ENCODE results near the gene DDN. TPM values are rescaled to one million over a fixed set of nuclear protein-coding genes. Genes with fewer than 3 reads are reported as not detected.

The DDN gene
- total and polyA plus RNA-seq, 9 of the 15 experiments (the other 6 are each of a cell fraction or from before 2014, with no cell fraction given): 0.03 to 3.6 (median 1.6) TPM

- TF ChIP-seq BHLHE40 (IDR thresholded peaks at IDR 0.05; ENCODE audit: low read length): no peak
- TF ChIP-seq ZNF212 (CRISPR knock-in tag; IDR thresholded peaks at IDR 0.05): no peak
- TF ChIP-seq RBFOX2 (IDR thresholded peaks at IDR 0.05; ENCODE audit: low read depth, low read length): peak; percentile 39; the same call in 1 of the 2 replicates
- no peak for TF ChIP-seq ARHGAP35 (IDR thresholded peaks at IDR 0.05; ENCODE audit: partially characterized antibody)
- intact Hi-C loops (cut with micrococcal nuclease): no loop called here
- H3K4me3 ChIP-seq: no peak overlapping the region
- H3K9me1 ChIP-seq (ENCODE audit: control insufficient read depth, insufficient read depth, low read length): no peaks in the 10 kb centered on the region
- 98% methylated on average over 11 of the region's 26 CpGs for WGBS (ENCODE audit: insufficient coverage, low coverage, missing lambda C conversion rate)
- ChIA-PET CTCF (ENCODE audit: low intra/inter-chr PET ratio) (no interaction called here), POLR2A (interaction anchor here (0.6 to 4.2 kb wide), 2 partner anchors 11 to 37 kb away, joined by 4 to 19 read pairs; no protein-coding TSS in a partner anchor)
- no peak for ATAC-seq
- H2AFZ ChIP-seq (ENCODE audit: low read depth, low read length): no peak overlapping the region
- peaks cover 0 to 4% of the 10 kb centered on the region in 2 experiments; a peak in 1 of 5 replicates for H3K4me1 ChIP-seq (replicated peaks in 1 of 2; ENCODE audit: control insufficient read depth in 2 of 2, insufficient read depth in 2 of 2, low read length in 2 of 2)
- peak overlapping the region in 1 of 2 experiments; percentile 11; a peak in 1 of 4 replicates for H3K9ac ChIP-seq (ENCODE audit: insufficient read depth in 1 of 2, low read depth in 2 of 2, low read length in 2 of 2)
- H3K79me2 ChIP-seq (ENCODE audit: control insufficient read depth, insufficient read depth, low read length): no peaks in the 10 kb centered on the region
- peaks cover 100% of the 10 kb centered on the region for H3K36me3 ChIP-seq (ENCODE audit: control insufficient read depth, insufficient read depth, low read length)
- H3K4me2 ChIP-seq (ENCODE audit: insufficient read depth, low read length): no peak overlapping the region
- DNase-seq (ENCODE audit: extremely low read depth in 1 of 4, low spot score in 3 of 4): no peak
- H3K27me3 ChIP-seq (ENCODE audit: control insufficient read depth in 2 of 2, insufficient read depth in 2 of 2, low read length in 2 of 2): no peaks in the 10 kb centered on the region
- 0 out of 2 replicates have a peak, but pooled peaks cover 5% of the 10 kb centered on the region for H4K20me1 ChIP-seq (replicated peaks; ENCODE audit: control insufficient read depth, insufficient read depth, low read length)
- H3K27ac ChIP-seq (ENCODE audit: extremely low read depth, low read depth, low read length): no peak overlapping the region
- no peaks in the 10 kb centered on the region for H3K9me3 ChIP-seq (replicated peaks; ENCODE audit: control insufficient read depth, insufficient read depth, low read depth, low read length)
- in situ Hi-C loops (cut with MboI): no loop called here
- BruUV-seq (replicated peaks): no TSS peak
- no peak for FAIRE-seq
Measured at GRCh38 chr12:49026678-49027480, 27.7 kb upstream of the DDN start.

DNA sequence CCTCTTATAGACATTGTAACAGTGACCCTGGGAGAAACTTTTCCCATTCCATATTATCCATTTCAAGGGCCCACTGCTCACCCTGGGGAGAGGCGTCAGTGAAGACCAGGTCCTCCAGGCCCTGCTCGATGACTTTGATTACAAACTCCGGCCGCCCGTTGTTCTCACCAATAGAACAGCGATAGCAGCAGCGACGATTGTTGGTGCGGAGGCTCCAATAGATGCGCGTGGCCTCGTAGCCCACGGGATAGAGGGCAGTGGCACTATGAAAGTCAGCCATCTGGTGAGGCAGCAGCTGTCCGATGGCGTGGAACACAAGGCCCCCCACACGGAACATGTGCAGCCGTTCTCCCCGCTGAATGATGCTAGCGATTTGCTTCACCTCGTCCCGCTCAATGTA lies 26.9 kb upstream of the DDN start:
- Histone ChIP-seq H3K4me1 (replicated peaks in 1 of 2; ENCODE audit: control insufficient read depth in 2 of 2, insufficient read depth in 2 of 2, low read length in 2 of 2) (peaks cover 0 to 5% of the 10 kb centered on the region in 2 experiments; a peak in 1 of 5 replicates), H3K36me3 (ENCODE audit: control insufficient read depth, insufficient read depth, low read length) (peaks cover 100% of the 10 kb centered on the region), H3K27ac (ENCODE audit: extremely low read depth, low read depth, low read length) (no peak overlapping the region), H4K20me1 (replicated peaks; ENCODE audit: control insufficient read depth, insufficient read depth, low read length) (0 out of 2 replicates have a peak, but pooled peaks cover 5% of the 10 kb centered on the region), H3K9me3 (replicated peaks; ENCODE audit: control insufficient read depth, insufficient read depth, low read depth, low read length) (no peaks in the 10 kb centered on the region), H3K9ac (ENCODE audit: insufficient read depth in 1 of 2, low read depth in 2 of 2, low read length in 2 of 2) (no peak overlapping the region), H3K9me1 (ENCODE audit: control insufficient read depth, insufficient read depth, low read length) (no peaks in the 10 kb centered on the region), H3K27me3 (ENCODE audit: control insufficient read depth in 2 of 2, insufficient read depth in 2 of 2, low read length in 2 of 2) (no peaks in the 10 kb centered on the region), H3K79me2 (ENCODE audit: control insufficient read depth, insufficient read depth, low read length) (no peaks in the 10 kb centered on the region), H3K4me2 (ENCODE audit: insufficient read depth, low read length) (no peak overlapping the region), H2AFZ (ENCODE audit: low read depth, low read length) (no peak overlapping the region), H3K4me3 (no peak overlapping the region)
- TF ChIP-seq POLR2G (IDR thresholded peaks at IDR 0.05; ENCODE audit: low read depth, low read length): 0 out of 2 replicates have a peak, but pooled peaks have one; percentile 26
- TF ChIP-seq AFF4 (CRISPR knock-in tag; IDR thresholded peaks at IDR 0.05): no peak
- in situ Hi-C loops (cut with MboI): no loop called here
- FAIRE-seq (no peak), ATAC-seq (no peak), DNase-seq (ENCODE audit: extremely low read depth in 1 of 4, low spot score in 3 of 4) (no peak)
- CTCF ChIA-PET (ENCODE audit: low intra/inter-chr PET ratio): no interaction called here
- 95% methylated on average over 19 of the region's 21 CpGs for WGBS (ENCODE audit: insufficient coverage, low coverage, missing lambda C conversion rate)
- POLR2A ChIA-PET: interaction anchor here (0.6 to 2.0 kb wide), 2 partner anchors 12 to 37 kb away, joined by 4 to 9 read pairs; no protein-coding TSS in a partner anchor
- intact Hi-C loops (cut with micrococcal nuclease): no loop called here
- BruUV-seq (replicated peaks): no TSS peak

Data from K562 (cell line).